ENCODE results near the gene SLC45A1.

The SLC45A1 gene

DNA sequence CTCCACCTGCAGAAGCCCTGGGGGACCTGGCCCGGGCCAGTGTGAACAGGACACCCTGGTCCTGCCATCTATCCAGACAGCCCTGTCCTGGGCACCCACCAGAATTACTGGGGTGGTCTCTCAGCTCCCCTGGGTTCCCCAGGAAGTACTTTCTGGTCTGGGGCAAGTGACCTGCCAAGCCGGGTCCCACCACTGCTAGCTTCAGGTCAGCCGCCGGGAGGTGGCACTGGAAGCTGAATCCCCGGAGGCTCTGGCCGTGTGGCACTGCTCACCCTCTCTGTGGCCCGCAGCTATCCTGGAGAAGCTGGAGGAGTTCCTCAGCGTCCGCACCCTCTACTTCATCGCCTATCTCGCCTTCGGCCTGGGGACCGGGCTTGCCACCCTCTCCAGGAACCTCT lies 21.3 kb downstream of the SLC45A1 start:
- H3K4me1 Mint-ChIP-seq, result no peaks in the 10 kb centered on the region
- H3K4me3 Mint-ChIP-seq, result no peak overlapping the region
- no peaks in the 10 kb centered on the region for H3K36me3 Mint-ChIP-seq
- DNase-seq (ENCODE audit: low spot score in 2 of 2) (no peak), ATAC-seq (no peak)
- peaks cover 3% of the 10 kb centered on the region for H3K9me3 Mint-ChIP-seq
- H3K27ac Mint-ChIP-seq, result no peak overlapping the region

DNA sequence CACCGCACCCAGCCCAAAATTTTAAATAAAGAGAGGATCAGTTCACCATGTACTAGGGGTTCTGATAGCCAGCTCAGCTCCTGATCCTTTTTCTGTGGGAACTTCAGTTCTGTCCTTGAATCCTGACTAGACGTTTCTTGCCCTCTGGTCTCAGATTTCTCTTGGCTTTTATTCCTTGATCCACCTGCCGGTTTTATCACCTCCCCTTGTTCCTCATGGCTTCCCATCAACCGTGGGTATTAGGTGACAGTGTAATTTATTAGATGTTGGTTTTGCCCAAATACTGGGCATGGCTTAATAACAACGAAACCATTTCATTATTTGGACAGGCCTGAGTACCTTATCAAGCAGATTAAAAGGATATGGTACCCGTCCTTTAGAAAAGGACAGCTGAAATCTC lies 22.5 kb downstream of the SLC45A1 start:
- peaks cover 3% of the 10 kb centered on the region for H3K9me3 Mint-ChIP-seq
- no peak overlapping the region for H3K27ac Mint-ChIP-seq
- ATAC-seq, result no peak
- DNase-seq (ENCODE audit: low spot score in 2 of 2), result no peak
- no peak overlapping the region for H3K4me3 Mint-ChIP-seq
- H3K4me1 Mint-ChIP-seq, result no peaks in the 10 kb centered on the region
- H3K36me3 Mint-ChIP-seq, result no peaks in the 10 kb centered on the region

DNA sequence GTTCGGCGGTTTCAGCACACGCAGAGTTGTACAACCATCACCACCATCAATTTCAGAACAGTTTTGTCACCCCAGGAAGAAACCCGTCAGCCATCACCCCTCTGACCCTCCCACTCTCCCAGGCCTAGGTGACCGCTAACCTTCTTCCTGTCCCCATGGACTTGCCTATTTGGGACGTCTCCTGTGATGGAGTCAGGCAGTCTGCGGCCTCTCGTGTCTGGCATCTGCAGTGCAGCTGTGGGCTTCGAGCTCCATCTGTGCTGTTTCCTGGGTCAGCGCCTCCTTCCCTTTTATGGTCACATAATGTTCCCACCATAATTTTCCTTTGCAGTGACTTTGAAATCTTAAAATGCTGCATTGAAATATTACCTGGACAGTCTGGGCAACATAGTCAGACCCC lies 24.4 kb downstream of the SLC45A1 start:
- H3K27ac Mint-ChIP-seq, result no peak overlapping the region
- no peaks in the 10 kb centered on the region for H3K9me3 Mint-ChIP-seq
- no peak for ATAC-seq
- H3K4me3 Mint-ChIP-seq, result no peak overlapping the region
- no peak for DNase-seq (ENCODE audit: low spot score in 2 of 2)
- no peaks in the 10 kb centered on the region for H3K36me3 Mint-ChIP-seq
- H3K4me1 Mint-ChIP-seq, result no peaks in the 10 kb centered on the region

DNA sequence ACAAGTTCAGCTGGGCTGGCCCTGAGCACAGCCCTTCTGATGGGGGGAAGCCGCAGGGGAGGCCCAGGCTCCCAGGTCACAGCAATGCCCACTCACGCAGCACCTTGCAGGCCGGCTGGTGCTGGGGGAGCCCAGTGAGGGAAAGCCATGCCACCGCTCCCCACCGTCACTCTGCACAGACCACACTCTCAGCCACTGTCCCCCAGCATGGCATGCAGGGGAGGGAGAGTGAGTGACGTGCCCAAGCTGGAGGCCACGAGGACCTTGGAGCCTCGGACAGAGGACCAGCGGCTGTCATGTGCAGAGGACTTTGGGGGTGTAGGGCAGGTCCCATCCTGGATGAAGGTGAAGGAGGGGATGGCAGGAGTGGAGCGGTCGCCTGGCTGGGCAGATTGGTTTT lies 25.1 kb downstream of the SLC45A1 start:
- Mint-ChIP-seq H3K9me3 (no peaks in the 10 kb centered on the region), H3K36me3 (no peaks in the 10 kb centered on the region), H3K27ac (no peak overlapping the region), H3K4me3 (no peak overlapping the region), H3K4me1 (no peaks in the 10 kb centered on the region)
- no peak for DNase-seq (ENCODE audit: low spot score in 2 of 2)
- no peak for ATAC-seq

DNA sequence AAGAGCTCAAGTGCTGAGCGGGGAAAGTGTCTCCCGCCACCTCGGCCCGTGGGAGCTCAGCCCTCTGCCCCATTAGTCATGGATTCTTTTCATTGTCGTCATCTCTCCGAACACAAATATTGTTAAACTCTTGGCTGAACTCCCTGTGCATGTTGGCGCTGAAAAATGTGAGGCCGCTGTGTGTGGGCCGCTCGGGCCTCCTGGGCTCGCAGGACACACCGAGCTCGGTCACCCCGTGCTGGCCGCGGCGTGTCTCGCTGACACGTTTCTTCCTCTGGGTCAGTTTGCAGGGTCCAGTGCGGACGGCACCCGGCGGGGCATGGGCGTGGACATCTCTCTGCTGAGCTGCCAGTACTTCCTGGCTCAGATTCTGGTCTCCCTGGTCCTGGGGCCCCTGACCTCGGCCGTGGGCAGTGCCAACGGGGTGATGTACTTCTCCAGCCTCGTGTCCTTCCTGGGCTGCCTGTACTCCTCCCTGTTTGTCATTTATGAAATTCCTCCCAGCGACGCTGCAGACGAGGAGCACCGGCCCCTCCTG lies 25.6 kb downstream of the SLC45A1 start:
- DNase-seq (ENCODE audit: low spot score in 2 of 2) (no peak), ATAC-seq (no peak)
- H3K4me3 Mint-ChIP-seq, result no peak overlapping the region
- H3K9me3 Mint-ChIP-seq, result no peaks in the 10 kb centered on the region
- no peak overlapping the region for H3K27ac Mint-ChIP-seq
- H3K36me3 Mint-ChIP-seq, result no peaks in the 10 kb centered on the region
- no peaks in the 10 kb centered on the region for H3K4me1 Mint-ChIP-seq

DNA sequence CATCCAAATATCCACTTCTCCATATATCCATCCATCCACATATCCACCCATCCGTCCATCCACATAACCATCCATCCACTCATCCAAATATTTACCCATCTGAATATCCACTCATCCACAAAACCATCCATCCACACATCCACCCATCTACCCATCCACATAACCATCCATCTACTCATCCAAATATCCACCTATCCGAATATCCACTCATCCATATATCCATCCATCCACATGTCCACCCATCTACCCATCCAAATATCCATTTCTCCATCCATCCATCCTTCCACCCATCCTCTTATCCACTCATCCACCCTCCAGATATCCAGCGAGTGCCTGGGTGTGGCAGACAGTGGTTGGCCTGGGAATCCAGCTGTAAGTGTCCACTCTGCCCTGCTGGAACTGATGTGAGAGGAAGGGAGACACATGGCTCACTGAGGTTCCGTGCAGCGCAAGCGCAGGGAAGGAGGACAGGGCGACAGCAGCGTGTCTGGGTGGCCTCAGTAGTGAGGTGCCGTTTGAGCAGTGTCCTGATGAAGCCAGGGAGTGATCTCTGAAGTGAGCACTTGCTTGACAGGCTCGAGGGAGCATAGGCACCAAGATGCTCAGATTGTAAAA lies 27.1 kb downstream of the SLC45A1 start:
- no peak for DNase-seq (ENCODE audit: low spot score in 2 of 2)
- no peak for ATAC-seq
- Mint-ChIP-seq H3K36me3 (peaks cover 12% of the 10 kb centered on the region), H3K4me3 (no peak overlapping the region), H3K9me3 (no peaks in the 10 kb centered on the region), H3K4me1 (peaks cover 6% of the 10 kb centered on the region), H3K27ac (no peak overlapping the region)

DNA sequence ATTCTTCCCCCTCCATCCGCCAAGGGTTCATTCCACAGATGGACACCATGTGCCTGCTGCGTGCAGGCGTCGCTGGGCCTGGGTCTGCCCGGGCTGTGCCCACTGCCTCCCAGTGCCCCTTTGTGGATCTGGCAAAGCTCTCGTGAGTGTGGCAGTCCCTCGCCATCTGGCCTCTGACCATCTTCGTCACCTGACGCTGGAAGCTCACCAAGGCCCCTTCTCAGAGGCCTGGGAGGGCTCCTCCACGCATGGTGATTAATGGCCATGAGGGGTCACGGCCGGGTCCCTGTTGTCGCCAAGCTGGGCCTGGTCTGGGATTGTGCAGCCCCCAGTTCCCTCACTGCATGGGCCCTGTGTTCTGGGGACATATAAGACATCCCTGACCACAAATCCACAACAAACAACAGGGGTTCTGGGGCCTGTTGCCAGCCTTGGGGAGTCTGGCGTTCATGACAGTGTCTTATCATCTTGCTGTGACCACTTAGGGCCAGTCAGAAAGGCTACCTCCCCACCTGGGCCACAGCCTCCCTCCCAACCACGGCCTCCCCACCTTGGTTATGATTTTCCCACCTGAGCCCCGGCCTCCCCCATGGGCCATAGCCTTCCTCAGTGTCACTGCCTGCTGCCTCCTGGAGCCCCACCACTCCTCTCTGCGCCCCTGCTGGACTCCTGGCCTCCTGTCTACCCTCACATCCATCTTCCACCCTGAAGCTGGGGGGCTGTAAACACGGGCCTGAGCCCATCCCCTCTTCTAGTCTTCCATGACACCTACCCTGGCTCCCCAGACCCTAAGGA lies 27.9 kb downstream of the SLC45A1 start:
- Mint-ChIP-seq H3K4me1 (peaks cover 6% of the 10 kb centered on the region), H3K36me3 (peaks cover 12% of the 10 kb centered on the region), H3K27ac (peak overlapping the region; percentile 13), H3K9me3 (no peaks in the 10 kb centered on the region), H3K4me3 (no peak overlapping the region)
- ATAC-seq (no peak), DNase-seq (ENCODE audit: low spot score in 2 of 2) (no peak)

DNA sequence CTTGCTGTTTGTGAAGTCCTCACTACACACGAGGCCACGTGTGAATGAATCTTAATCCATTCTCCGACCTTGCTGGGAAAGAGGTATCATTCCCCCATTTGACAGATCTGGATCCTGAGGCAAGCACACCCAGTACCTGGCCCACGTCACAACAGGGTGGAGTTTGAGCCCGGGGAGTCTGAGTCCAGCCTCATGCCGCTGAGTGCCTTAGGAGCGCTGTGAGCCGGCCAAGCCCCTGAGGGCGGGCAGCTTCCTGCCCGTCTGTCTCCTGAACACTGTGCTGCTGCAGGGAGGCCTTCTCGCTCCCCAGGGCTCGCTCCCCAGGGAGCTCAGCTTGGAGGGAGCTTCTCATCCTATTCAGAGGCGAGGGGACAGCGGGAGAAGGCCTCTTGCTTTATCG lies 29.7 kb downstream of the SLC45A1 start:
- H3K27ac Mint-ChIP-seq, result no peak overlapping the region
- H3K9me3 Mint-ChIP-seq, result no peaks in the 10 kb centered on the region
- DNase-seq (ENCODE audit: low spot score in 2 of 2) (no peak), ATAC-seq (no peak)
- H3K4me3 Mint-ChIP-seq, result no peak overlapping the region
- peaks cover 6% of the 10 kb centered on the region for H3K4me1 Mint-ChIP-seq
- H3K36me3 Mint-ChIP-seq, result peaks cover 17% of the 10 kb centered on the region

DNA sequence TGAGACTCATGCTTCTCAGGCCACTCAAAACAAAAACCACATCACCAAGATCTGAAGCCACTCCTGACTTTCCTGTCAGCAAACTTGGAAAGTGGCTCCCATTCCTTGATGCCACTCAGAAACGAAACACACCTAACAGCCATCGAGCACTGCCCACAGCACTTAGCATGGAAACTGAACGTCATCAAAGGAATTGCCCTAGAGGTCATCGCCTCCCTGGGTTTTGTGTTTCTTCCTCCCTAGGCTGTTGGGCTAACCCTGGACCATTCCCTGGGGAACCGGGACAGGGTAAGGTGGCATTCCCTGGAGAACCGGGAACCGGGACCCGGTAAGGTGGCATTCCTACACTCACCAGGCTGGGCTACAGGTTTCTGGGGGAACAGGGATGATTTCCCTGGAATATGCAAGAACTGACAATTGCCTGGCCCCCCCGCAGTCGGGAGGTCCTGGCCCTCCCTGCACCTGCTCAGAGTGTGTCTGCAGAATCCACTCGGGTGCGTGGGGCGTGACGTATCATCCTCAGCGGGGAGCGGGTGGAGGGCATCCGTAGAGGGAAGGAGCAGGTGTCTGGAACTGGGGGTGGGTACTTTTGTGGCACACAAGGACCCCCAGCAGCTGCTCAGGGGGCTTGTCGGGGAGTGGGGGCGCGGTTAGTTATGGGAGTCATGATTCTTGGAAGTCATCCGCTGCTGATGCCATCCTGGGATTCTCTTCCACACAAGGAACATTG lies 30.3 kb downstream of the SLC45A1 start:
- no peak overlapping the region for H3K4me3 Mint-ChIP-seq
- H3K4me1 Mint-ChIP-seq, result peaks cover 6% of the 10 kb centered on the region
- peaks cover 21% of the 10 kb centered on the region for H3K36me3 Mint-ChIP-seq
- ATAC-seq (no peak), DNase-seq (ENCODE audit: low spot score in 2 of 2) (no peak)
- peak overlapping the region; percentile 56 for H3K27ac Mint-ChIP-seq
- no peaks in the 10 kb centered on the region for H3K9me3 Mint-ChIP-seq

DNA sequence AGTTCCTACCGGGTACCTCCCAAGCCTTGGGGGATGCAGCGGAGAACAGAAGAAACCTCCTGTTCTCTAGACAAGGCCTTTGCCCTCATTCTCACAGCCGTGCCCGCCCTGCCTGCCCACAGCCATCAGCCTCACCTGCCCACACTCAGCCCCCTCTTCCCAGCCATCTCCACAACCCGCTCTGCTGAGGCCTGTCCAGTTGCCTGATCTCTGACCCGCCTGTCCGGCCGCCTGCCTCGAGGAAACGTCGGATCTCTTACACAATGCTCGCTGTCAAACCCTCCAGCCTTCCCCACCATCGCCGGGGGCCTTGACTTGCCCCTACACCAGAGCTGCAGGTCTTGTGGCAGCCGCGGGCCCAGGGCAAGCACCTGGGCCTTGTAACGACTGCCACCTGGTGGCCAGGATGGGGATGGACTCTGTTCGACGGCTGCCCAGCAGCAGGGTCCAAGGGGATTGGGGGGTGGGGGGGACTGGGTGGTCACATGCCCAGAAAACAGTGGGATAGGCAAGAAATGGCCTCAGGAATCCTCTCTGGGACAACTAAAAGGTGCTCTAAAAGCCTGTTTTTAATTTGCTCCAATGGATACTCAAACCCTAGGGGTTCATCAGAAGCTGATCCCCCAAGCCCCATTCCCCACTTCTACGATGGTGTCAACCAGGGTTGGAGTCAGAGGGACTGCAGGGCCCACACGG lies 31.0 kb downstream of the SLC45A1 start:
- ATAC-seq (peak; percentile 73), DNase-seq (ENCODE audit: low spot score in 2 of 2) (peak; percentile 65 to 79)
- H3K4me1 Mint-ChIP-seq, result peaks cover 6% of the 10 kb centered on the region
- no peak overlapping the region for H3K4me3 Mint-ChIP-seq
- H3K36me3 Mint-ChIP-seq, result peaks cover 28% of the 10 kb centered on the region
- H3K27ac Mint-ChIP-seq, result peak overlapping the region; percentile 56
- no peaks in the 10 kb centered on the region for H3K9me3 Mint-ChIP-seq

DNA sequence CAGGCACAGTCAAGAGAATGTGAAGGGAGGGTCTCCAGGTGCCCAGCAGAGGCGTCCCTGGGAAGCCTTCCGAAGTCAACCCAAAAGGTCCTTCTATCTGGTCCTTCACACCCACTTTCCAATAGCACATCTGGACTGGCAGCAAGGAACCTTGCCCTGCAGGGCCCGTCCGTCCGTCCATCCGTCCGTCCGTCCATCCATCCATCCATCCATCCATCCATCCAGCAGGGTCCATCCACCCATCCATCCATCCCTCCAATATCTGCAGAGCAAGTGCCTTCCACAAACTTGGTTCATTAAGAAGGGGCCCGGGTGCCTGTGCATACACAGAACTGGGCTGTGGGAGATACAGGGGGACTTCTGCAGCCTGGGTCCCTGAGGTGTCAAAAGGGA lies 31.6 kb downstream of the SLC45A1 start:
- Mint-ChIP-seq H3K36me3 (peaks cover 34% of the 10 kb centered on the region), H3K4me3 (no peak overlapping the region)
- no peak for ATAC-seq

DNA sequence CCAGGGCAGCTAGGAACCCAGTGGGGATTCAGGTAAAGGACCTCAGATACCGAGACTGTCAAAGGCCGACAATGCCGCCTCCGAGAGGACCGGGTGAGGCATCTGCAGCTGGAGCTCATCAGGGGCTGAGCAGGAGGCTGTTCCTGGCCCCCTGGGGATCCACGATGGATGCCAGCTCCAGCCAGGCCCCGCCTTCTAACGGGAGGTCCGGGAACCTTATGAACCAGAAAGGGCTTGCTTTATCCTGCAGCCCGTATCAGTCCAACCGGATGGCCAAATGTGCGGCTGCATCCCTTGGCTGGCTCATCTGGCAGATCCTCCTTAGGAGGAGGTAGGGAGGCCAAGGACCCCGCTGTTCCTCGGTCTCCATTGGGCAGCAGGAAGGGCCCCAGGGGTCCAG lies 32.0 kb downstream of the SLC45A1 start:
- DNase-seq (ENCODE audit: low spot score in 2 of 2), result no peak

More for the DNA sequence above, 31.6 kb downstream of the SLC45A1 start:
- Mint-ChIP-seq H3K9me3 (no peaks in the 10 kb centered on the region), H3K27ac (no peak overlapping the region), H3K4me1 (peaks cover 6% of the 10 kb centered on the region)
- no peak for DNase-seq (ENCODE audit: low spot score in 2 of 2)

DNA sequence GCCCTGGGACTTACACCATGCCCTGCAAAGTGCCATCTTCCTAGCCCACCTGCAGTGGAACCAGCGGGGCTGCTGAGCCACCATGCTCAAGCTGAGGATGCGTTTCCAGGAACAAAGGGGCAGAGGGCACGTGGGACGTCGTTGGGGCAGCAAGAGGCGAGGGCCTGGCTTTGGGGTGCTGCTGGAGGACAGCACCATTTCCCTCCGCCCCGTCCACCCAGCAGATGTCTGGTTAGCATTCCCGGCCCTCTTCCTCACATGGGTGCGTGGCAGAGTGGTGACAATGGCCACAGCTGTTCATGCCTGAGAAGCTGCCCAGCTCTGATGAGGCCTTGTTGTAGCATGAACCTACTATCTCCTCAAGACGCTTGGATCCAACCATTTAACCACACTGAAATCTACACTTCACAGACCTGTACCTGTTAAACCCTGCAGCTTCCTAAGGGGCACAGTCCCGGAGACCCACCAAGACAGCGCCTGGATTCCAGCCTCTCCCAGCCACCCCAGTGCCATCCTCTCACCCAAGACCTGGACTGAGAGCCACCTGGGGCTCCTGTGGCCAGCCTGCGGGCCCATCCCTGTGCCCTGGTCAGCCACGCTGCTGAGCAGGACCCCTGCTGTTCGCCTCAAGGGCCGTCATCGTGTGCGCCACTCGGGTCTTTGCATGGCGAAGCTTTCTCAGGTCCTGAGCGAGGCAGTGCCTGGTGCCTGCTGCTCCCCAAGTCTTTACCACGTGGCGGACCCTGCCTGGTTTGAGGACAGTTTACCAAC lies 33.2 kb downstream of the SLC45A1 start:
- Mint-ChIP-seq H3K4me1 (peaks cover 6% of the 10 kb centered on the region), H3K27ac (no peak overlapping the region), H3K36me3 (peaks cover 50% of the 10 kb centered on the region), H3K4me3 (no peak overlapping the region), H3K9me3 (no peaks in the 10 kb centered on the region)
- DNase-seq (ENCODE audit: low spot score in 2 of 2) (no peak), ATAC-seq (no peak)

More for the DNA sequence above, 32.0 kb downstream of the SLC45A1 start:
- peaks cover 39% of the 10 kb centered on the region for H3K36me3 Mint-ChIP-seq
- H3K4me3 Mint-ChIP-seq, result no peak overlapping the region
- H3K4me1 Mint-ChIP-seq, result peaks cover 6% of the 10 kb centered on the region
- H3K27ac Mint-ChIP-seq, result no peak overlapping the region
- no peaks in the 10 kb centered on the region for H3K9me3 Mint-ChIP-seq
- ATAC-seq, result no peak

DNA sequence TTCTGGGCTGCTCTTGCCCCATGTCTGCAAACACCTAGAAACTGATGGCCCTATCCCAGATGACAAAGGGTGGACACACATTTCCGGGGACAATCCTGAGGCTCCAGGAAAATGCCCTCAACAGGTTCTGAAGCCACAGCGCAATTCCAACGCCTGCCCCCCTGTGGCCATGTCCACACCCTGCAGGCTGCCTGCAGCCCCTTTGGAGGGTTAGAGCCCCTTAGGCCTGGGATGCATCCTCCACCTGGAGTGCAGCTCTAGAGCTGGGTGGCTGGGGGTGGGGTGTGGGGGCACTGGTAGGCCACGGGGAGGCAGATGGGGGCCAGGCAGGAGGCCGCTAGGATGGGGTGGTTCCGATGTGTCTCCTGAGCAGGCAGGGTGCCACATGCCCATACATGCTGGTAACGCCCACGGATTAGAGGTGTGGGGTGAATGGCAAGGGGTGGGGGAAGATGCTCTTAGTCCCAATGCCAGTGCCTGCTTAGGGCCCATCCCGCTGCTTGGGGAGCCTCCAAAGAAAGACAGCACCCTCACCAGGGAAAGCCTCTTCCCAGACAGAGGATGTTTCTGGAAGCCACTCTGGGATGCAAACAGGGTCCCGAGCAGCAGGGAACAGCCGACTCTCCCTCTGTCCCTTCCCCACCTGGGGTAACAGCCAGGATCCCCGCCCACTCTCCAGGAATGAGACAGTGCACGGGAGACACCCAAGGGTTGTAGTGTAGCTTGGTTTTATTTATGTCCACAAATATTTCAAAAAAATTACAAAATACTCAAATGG lies 34.0 kb downstream of the SLC45A1 start:
- Mint-ChIP-seq H3K27ac (peak overlapping the region; percentile 73), H3K36me3 (peaks cover 58% of the 10 kb centered on the region), H3K4me3 (no peak overlapping the region), H3K9me3 (no peaks in the 10 kb centered on the region), H3K4me1 (peaks cover 6% of the 10 kb centered on the region)
- no peak for ATAC-seq
- no peak for DNase-seq (ENCODE audit: low spot score in 2 of 2)
